Measurements from ENCODE around the gene APMAP. TPM values are rescaled to one million over a fixed set of nuclear protein-coding genes. Genes with fewer than 3 reads are reported as not detected.

Gene APMAP
- total and polyA plus RNA-seq, 2 of the 13 experiments (the other 11 are each of a cell fraction or from before 2014, with no cell fraction given), result 168 to 214 TPM

GRCh38 chr20:24952376-24953208 is 40.0 kb downstream of the APMAP start (continued):
- TF ChIP-seq AGO2 (optimal IDR thresholded peaks at IDR 0.05; ENCODE audit: low read depth, low read length) (peak; percentile 78), ZNF777 (CRISPR knock-in tag; IDR thresholded peaks at IDR 0.05) (no peak)

DNA sequence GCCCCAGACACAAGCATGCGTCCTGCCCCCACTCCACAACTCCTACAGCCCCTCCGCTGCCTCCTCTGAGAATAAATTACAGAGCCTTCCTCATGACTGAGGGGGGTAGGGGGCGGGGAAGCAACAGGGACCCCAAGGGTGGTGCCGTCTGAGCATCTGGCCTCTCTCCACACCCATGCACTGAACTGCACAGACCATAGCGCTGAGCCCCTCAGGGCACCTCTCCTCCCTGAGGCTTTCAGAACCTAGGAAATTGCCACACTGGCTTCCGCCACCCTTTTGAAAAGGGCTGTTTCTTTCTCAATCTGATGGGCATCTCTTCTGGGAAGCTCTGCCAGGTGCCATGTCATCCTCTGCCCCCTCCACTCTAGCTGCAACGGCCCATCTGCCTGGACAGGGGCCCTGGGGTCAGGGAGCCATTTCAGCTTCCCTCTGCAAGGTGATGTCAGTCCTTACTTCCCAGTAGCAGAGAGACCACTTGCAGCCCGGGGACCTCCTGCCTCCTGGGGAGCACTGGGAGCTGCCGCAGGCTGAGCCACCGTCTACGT is 40.9 kb downstream of the APMAP start:
- 47% methylated on average over 11 of the region's 11 CpGs for WGBS (ENCODE audit: low lambda C conversion rate)
- Histone ChIP-seq H3K4me3 (replicated peaks in 1 of 3; ENCODE audit: insufficient read depth in 1 of 3, low read depth in 2 of 3, low read length in 3 of 3) (no peak overlapping the region), H3K79me2 (ENCODE audit: insufficient read depth, low read length) (no peaks in the 10 kb centered on the region), H3K27me3 (ENCODE audit: control insufficient read depth in 1 of 2, insufficient read depth in 2 of 2, low read length in 2 of 2) (peaks cover 7 to 12% of the 10 kb centered on the region in 2 experiments), H3K27ac (ENCODE audit: extremely low read length, insufficient read depth, low read length) (no peak overlapping the region), H3K4me1 (ENCODE audit: insufficient read depth, low read length) (0 out of 2 replicates have a peak, but pooled peaks cover 5% of the 10 kb centered on the region), H3K4me2 (ENCODE audit: low read depth, low read length) (no peak overlapping the region), H4K20me1 (ENCODE audit: insufficient read depth, low read length) (no peaks in the 10 kb centered on the region; the same call in 1 of the 2 replicates), H2AFZ (ENCODE audit: low read length) (no peak overlapping the region), H3K36me3 (replicated peaks in 1 of 2; ENCODE audit: control insufficient read depth in 1 of 2, insufficient read depth in 2 of 2, low read length in 2 of 2) (no peaks in the 10 kb centered on the region; a peak in 1 of 5 replicates), H3K9me3 (ENCODE audit: low read length) (no peaks in the 10 kb centered on the region), H3K9ac (ENCODE audit: insufficient read depth, low read depth, low read length) (no peak overlapping the region)
- in situ Hi-C loops (cut with HindIII; ENCODE audit: extremely low pct_ligation_motif_present, low pct_unique_long_range_greater_than_20kb), result no loop called here
- no TSS peak for BruUV-seq (replicated peaks)
- CTCF ChIA-PET (ENCODE audit: low intra/inter-chr PET ratio, low total read pairs), result no interaction called here
- ATAC-seq (peak; percentile 7), FAIRE-seq (no peak), DNase-seq (ENCODE audit: low spot score) (no peak)
- TF ChIP-seq NFKB2 (CRISPR knock-in tag; IDR thresholded peaks at IDR 0.05; ENCODE audit: borderline replicate concordance) (0 out of 2 replicates have a peak, but pooled peaks have one; percentile 45), ZNF326 (CRISPR knock-in tag; IDR thresholded peaks at IDR 0.05; ENCODE audit: borderline replicate concordance) (peak; percentile 41; the same call in 1 of the 2 replicates), ZXDC (CRISPR knock-in tag; IDR thresholded peaks at IDR 0.05) (no peak), ZNF292 (CRISPR knock-in tag; IDR thresholded peaks at IDR 0.05; ENCODE audit: borderline replicate concordance, low read depth) (no peak), RFX3 (CRISPR knock-in tag; IDR thresholded peaks at IDR 0.05) (no peak), ATF1 (CRISPR knock-in tag; IDR thresholded peaks at IDR 0.05) (no peak), ZNF616 (CRISPR knock-in tag; IDR thresholded peaks at IDR 0.05; ENCODE audit: low read depth) (no peak)
- POLR2A ChIA-PET, result no interaction called here
- intact Hi-C loops (cut with micrococcal nuclease; ENCODE audit: unreplicated experiment), result no loop called here

All from HepG2 (cell line).